SK-N-SH (cell line): Measurements from ENCODE around the gene OTUD7B. TPM values are rescaled to one million over a fixed set of nuclear protein-coding genes. Genes with fewer than 3 reads are reported as not detected.
A peak's percentile ranks its signal among the peaks of the same experiment; 100 is the strongest.

ENCODE experiments used
- CTCF ChIA-PET: fragments of 300-600, 350-600 bp; formaldehyde crosslinking; extraction: SDS; loops from one replicate; lab custom pipeline; 2021; lab: Yijun Ruan, JAX
- POLR2A ChIA-PET: fragments of 350-600 bp; sonication (Branson Sonifier 250); formaldehyde crosslinking; extraction: SDS; loops from one replicate; lab custom pipeline; 2020; ENCODE audit warnings: antibody characterized with exemption, inconsistent platforms; lab: Yijun Ruan, JAX
- DNase-seq: peaks from one replicate; pipeline ENCODE4 v3.0.0; 2012
- H2AFZ ChIP-seq: fragments of 200-600 bp; sonication (generic); 2 replicates; pipeline ENCODE4 v1.8.1; 2016; ENCODE audit warnings: antibody characterized with exemption, mild to moderate bottlenecking, low read depth
- H3F3A ChIP-seq: fragments of 200-600 bp; sonication (generic); replicated peaks from 2 replicates; pipeline ENCODE3; 2016; ENCODE audit warnings: antibody characterized with exemption, mild to moderate bottlenecking; ENCODE audit not compliant: insufficient read depth
- H3K27ac ChIP-seq, 2 experiments: fragments of 200-500 bp in 1 of 2; fragments of 200-600 bp in 1 of 2; sonication (Bioruptor generic) in 1 of 2; sonication (generic), shearing (Covaris generic) in 1 of 2; 2 replicates each; pipeline versions ENCODE4 v1.5.1 to v1.6.1; 2014 to 2016; ENCODE audit warnings: low read depth in 2 of 2, inconsistent platforms in 1 of 2, low read length in 1 of 2, mild to moderate bottlenecking in 1 of 2, mixed read lengths in 1 of 2
- H3K27me3 ChIP-seq: fragments of 200-600 bp; sonication (generic), shearing (Covaris generic); 2 replicates; pipeline ENCODE4 v1.6.1; 2016; ENCODE audit warnings: mixed run types; ENCODE audit not compliant: insufficient read depth
- H3K36me3 ChIP-seq, 2 experiments: fragments of 200-500 bp in 1 of 2; fragments of 200-600 bp in 1 of 2; sonication (Bioruptor generic) in 1 of 2; sonication (generic) in 1 of 2; replicated peaks in 1 of 2; 2 replicates each; pipeline versions ENCODE3 to v1.5.1; 2014 to 2016; ENCODE audit warnings: low read length in 1 of 2, mild to moderate bottlenecking in 1 of 2; ENCODE audit not compliant: insufficient read depth in 2 of 2, control insufficient read depth in 1 of 2
- H3K4me1 ChIP-seq, 2 experiments: fragments of 200-500 bp in 1 of 2; fragments of 200-600 bp in 1 of 2; sonication (Bioruptor generic) in 1 of 2; sonication (generic), shearing (Covaris generic) in 1 of 2; 2 replicates each; pipeline versions ENCODE4 v1.5.1 to v1.6.1; 2014 to 2016; ENCODE audit warnings: low read depth in 1 of 2, low read length in 1 of 2, mixed run types in 1 of 2; ENCODE audit not compliant: insufficient read depth in 2 of 2, control insufficient read depth in 1 of 2
- H3K4me2 ChIP-seq: fragments of 200-600 bp; sonication (generic), shearing (Covaris generic); 2 replicates; pipeline ENCODE4 v1.6.1; 2017; ENCODE audit warnings: mixed run types
- H3K4me3 ChIP-seq, 2 experiments: fragments of 200-500 bp in 1 of 2; fragments of 200-600 bp in 1 of 2; sonication (Bioruptor generic) in 1 of 2; sonication (generic), shearing (Covaris generic) in 1 of 2; 2 replicates each; pipeline versions ENCODE4 v1.5.1 to v1.8.1; 2014 to 2016; ENCODE audit warnings: low read depth in 2 of 2, inconsistent platforms in 1 of 2, low read length in 1 of 2, mild to moderate bottlenecking in 1 of 2, mixed read lengths in 1 of 2, moderate library complexity in 1 of 2
- H3K79me2 ChIP-seq: fragments of 200-600 bp; sonication (generic); 2 replicates; pipeline ENCODE4 v1.8.1; 2017; ENCODE audit warnings: mild to moderate bottlenecking; ENCODE audit not compliant: insufficient read depth
- H3K9ac ChIP-seq: fragments of 200-600 bp; sonication (generic); 2 replicates; pipeline ENCODE4 v1.6.1; 2017; ENCODE audit warnings: mixed run types
- H3K9me2 ChIP-seq: fragments of 200-600 bp; sonication (generic); 2 replicates; pipeline ENCODE4 v1.6.1; 2017; ENCODE audit warnings: mixed run types
- H3K9me3 ChIP-seq: fragments of 200-600 bp; sonication (generic); 2 replicates; pipeline ENCODE4 v1.6.1; 2017; ENCODE audit warnings: mixed run types, mild to moderate bottlenecking, moderate library complexity
- H4K20me1 ChIP-seq: fragments of 200-600 bp; sonication (generic); 2 replicates; pipeline ENCODE4 v1.6.1; 2017; ENCODE audit warnings: mild to moderate bottlenecking, mixed run types; ENCODE audit not compliant: insufficient read depth
- EP300 ChIP-seq, 2 experiments: IDR thresholded peaks; 2 replicates each; pipeline versions ENCODE4 v1.4.0 to v1.6.1; 2012; ENCODE audit warnings: borderline replicate concordance in 1 of 2, low read depth in 1 of 2, low read length in 1 of 2
- EZH2phosphoT487 ChIP-seq: fragments of 200-600 bp; sonication (generic); IDR thresholded peaks from 2 replicates; pipeline ENCODE4 v1.6.1; 2017; ENCODE audit warnings: low read depth, mixed run types, mild to moderate bottlenecking, antibody characterized with exemption, moderate library complexity, borderline replicate concordance
- FOXJ3 ChIP-seq: sonication (generic); formaldehyde crosslinking; IDR thresholded peaks from 2 replicates; pipeline ENCODE4 v1.5.1; 2020; ENCODE audit warnings: mild to moderate bottlenecking, missing genetic modification reagents
- GABPA ChIP-seq: IDR thresholded peaks from 2 replicates; pipeline ENCODE4 v1.4.0; 2012; ENCODE audit warnings: low read depth, mild to moderate bottlenecking
- JUND ChIP-seq: IDR thresholded peaks from 2 replicates; pipeline ENCODE4 v1.4.0; 2012
- MEF2A ChIP-seq: IDR thresholded peaks from 2 replicates; pipeline ENCODE4 v1.4.0; 2012; ENCODE audit warnings: low read depth, borderline replicate concordance
- MXI1 ChIP-seq: IDR thresholded peaks from 2 replicates; pipeline ENCODE4 v1.6.1; 2012; ENCODE audit warnings: mild to moderate bottlenecking, low read depth, low read length, improper control_type of control experiment
- RAD21 ChIP-seq: IDR thresholded peaks from 2 replicates; pipeline ENCODE4 v1.6.1; 2012; ENCODE audit warnings: mild to moderate bottlenecking, low read length
- RCOR1 ChIP-seq: fragments of 150-350 bp; IDR thresholded peaks from 2 replicates; pipeline ENCODE4 v1.6.1; 2017; ENCODE audit warnings: antibody characterized with exemption, low read length
- SIN3A ChIP-seq: IDR thresholded peaks from 2 replicates; pipeline ENCODE4 v1.6.1; 2012; ENCODE audit warnings: low read depth, mild to moderate bottlenecking, low read length, moderate library complexity, borderline replicate concordance
- SMC3 ChIP-seq: IDR thresholded peaks from 2 replicates; pipeline ENCODE4 v1.6.1; 2012; ENCODE audit warnings: low read depth, low read length, improper control_type of control experiment
- TAF1 ChIP-seq: IDR thresholded peaks from 2 replicates; pipeline ENCODE4 v1.6.1; 2012; ENCODE audit warnings: low read depth, mild to moderate bottlenecking, low read length, moderate library complexity, borderline replicate concordance
- TEAD4 ChIP-seq: IDR thresholded peaks from 2 replicates; pipeline ENCODE4 v1.4.0; 2012; ENCODE audit warnings: mild to moderate bottlenecking, borderline replicate concordance; ENCODE audit not compliant: insufficient read depth
- YY1 ChIP-seq: IDR thresholded peaks from 2 replicates; pipeline ENCODE4 v1.4.0; 2012; ENCODE audit warnings: low read depth, mild to moderate bottlenecking
- WGBS: methylation state at CpG from one replicate; pipeline ENCODE4 v1.1.6; 2017; ENCODE audit warnings: low lambda C conversion rate; 5-methylcytosine and 5-hydroxymethylcytosine counted together
- polyA plus RNA-seq, 3 experiments: library from polyadenylated mRNA; depleted of rRNA; stranded (reverse); fragments of >200 nt; gene quantifications; 2 replicates each; pipeline ENCODE4 v1.2.3, GENCODE V29; 2012
- TF ChIP-seq, protein P1 (sequence below): fragments of 150-350 bp; IDR thresholded peaks from 2 replicates; pipeline ENCODE4 v1.6.1; 2017; ENCODE audit warnings: antibody characterized with exemption, low read length, low read depth, borderline replicate concordance
- TF ChIP-seq, protein P2 (sequence below): IDR thresholded peaks from 2 replicates; pipeline ENCODE4 v1.6.1; 2012; ENCODE audit warnings: mild to moderate bottlenecking, low read depth, low read length, moderate library complexity
- TF ChIP-seq, protein P3 (sequence below): fragments of 150-350 bp; IDR thresholded peaks from 2 replicates; pipeline ENCODE4 v1.6.1; 2016; ENCODE audit warnings: mild to moderate bottlenecking, low read depth, low read length
- TF ChIP-seq, protein P4 (sequence below): IDR thresholded peaks from 2 replicates; pipeline ENCODE4 v1.4.0; 2012; ENCODE audit warnings: low read depth, borderline replicate concordance

The OTUD7B gene
- polyA plus RNA-seq, 1 of the 3 experiments (the other 2 are of a cell fraction): 4.2 TPM

DNA sequence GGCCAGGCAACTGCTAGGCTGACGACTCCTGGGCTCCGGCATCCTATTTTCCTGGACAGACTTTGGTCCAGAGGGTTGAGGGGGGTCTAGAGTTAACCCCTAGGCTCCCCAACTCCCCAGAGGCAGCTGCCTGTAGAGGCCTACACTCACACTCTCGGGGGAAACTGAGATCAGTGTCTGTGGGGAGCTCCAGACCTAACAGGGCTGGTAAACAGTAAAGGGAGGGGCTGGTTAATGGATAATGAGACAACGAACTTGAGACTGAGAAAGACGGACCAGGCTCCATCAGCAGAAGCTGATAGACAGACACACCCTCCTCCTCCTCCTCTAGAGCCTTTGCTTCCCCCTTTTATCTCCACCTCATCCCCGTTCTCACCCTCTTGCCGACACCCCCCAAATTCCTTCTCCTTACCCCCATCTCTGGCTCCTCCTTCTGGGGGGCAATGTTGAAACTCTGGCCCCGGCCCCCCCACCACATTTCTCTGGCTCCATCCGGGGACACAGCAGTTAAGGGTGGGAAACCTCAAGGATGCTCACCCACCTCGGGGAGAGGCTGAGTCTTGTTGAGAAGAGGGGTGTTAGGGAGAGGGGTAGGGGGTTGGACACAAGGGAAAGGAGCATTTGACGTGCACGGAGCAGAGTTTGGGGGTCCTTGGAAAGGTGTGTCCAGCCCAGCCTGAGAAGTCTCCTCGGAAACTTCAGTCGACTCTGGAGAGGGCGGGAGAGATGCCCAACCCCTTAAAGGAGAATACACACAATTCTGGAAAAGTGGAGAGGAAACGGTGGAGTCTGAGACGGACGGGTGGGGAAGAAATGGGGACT lies 74.1 kb downstream of the OTUD7B start, which contains the start of gene MTMR11:
TSS of gene MTMR11 (minus strand) at position 710 of the 822 bp plus-strand sequence. CDS start at position 478, 232 bp downstream.
- Histone ChIP-seq H3F3A (peaks cover 34% of the 10 kb centered on the region), H3K79me2 (no peaks in the 10 kb centered on the region), H2AFZ (no peak within 1 kb of the TSS; the same call in 1 of the 2 replicates), H3K9ac (peak within 1 kb of the TSS; percentile 58; the same call in 1 of the 2 replicates), H3K36me3 (peaks cover 0 to 6% of the 10 kb centered on the region in 2 experiments), H3K27me3 (no peaks in the 10 kb centered on the region), H3K4me2 (peak within 1 kb of the TSS; percentile 64), H3K4me1 (peaks cover 19 to 29% of the 10 kb centered on the region in 2 experiments), H3K27ac (peak within 1 kb of the TSS; percentile 73 to 83), H3K9me3 (no peaks in the 10 kb centered on the region), H3K9me2 (no peaks in the 10 kb centered on the region), H4K20me1 (no peaks in the 10 kb centered on the region), H3K4me3 (peak within 1 kb of the TSS; percentile 51; a peak in 3 of 4 replicates)
- CTCF ChIA-PET: interaction anchor here (2.9 kb wide), 1 partner anchor 233 kb away, joined by 10 read pairs; no protein-coding TSS in a partner anchor
- 62% methylated on average over 18 of the region's 18 CpGs for WGBS
- no peak for TF ChIP-seq MXI1
- no peak for TF ChIP-seq SMC3
- TF ChIP-seq SIN3A: no peak
- TF ChIP-seq, protein P1, sequence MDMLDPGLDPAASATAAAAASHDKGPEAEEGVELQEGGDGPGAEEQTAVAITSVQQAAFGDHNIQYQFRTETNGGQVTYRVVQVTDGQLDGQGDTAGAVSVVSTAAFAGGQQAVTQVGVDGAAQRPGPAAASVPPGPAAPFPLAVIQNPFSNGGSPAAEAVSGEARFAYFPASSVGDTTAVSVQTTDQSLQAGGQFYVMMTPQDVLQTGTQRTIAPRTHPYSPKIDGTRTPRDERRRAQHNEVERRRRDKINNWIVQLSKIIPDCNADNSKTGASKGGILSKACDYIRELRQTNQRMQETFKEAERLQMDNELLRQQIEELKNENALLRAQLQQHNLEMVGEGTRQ: no peak
- TF ChIP-seq FOXJ3 (CRISPR knock-in tag): no peak
- TF ChIP-seq EP300 (IDR thresholded peaks at IDR 0.05; ENCODE audit: borderline replicate concordance in 1 of 2, low read depth in 1 of 2, low read length in 1 of 2): no peak
- no peak for TF ChIP-seq YY1
- TF ChIP-seq MEF2A: no peak
- TF ChIP-seq, protein P2, sequence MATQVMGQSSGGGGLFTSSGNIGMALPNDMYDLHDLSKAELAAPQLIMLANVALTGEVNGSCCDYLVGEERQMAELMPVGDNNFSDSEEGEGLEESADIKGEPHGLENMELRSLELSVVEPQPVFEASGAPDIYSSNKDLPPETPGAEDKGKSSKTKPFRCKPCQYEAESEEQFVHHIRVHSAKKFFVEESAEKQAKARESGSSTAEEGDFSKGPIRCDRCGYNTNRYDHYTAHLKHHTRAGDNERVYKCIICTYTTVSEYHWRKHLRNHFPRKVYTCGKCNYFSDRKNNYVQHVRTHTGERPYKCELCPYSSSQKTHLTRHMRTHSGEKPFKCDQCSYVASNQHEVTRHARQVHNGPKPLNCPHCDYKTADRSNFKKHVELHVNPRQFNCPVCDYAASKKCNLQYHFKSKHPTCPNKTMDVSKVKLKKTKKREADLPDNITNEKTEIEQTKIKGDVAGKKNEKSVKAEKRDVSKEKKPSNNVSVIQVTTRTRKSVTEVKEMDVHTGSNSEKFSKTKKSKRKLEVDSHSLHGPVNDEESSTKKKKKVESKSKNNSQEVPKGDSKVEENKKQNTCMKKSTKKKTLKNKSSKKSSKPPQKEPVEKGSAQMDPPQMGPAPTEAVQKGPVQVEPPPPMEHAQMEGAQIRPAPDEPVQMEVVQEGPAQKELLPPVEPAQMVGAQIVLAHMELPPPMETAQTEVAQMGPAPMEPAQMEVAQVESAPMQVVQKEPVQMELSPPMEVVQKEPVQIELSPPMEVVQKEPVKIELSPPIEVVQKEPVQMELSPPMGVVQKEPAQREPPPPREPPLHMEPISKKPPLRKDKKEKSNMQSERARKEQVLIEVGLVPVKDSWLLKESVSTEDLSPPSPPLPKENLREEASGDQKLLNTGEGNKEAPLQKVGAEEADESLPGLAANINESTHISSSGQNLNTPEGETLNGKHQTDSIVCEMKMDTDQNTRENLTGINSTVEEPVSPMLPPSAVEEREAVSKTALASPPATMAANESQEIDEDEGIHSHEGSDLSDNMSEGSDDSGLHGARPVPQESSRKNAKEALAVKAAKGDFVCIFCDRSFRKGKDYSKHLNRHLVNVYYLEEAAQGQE: no peak
- no peak for TF ChIP-seq GABPA
- POLR2A ChIA-PET: no interaction called here
- no peak for DNase-seq

DNA sequence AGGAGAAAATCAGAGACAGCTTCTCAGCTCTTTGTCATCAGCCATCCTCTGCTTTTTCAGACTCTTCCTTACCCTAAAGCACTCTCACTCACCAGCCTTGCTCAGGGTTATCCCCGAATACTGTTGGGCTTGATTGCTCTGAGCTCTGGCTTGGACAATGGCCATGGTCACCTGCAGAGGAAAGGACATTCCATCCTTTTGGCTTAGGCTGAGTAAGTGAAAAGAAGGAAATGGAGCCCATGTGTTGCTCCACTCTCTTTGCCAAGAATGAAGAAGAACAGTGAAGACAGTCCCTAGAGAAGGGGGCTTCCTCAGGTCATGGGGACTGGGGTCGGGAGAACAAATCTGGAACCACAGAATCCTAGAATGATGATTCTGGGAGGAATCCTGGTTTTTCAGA lies 76.2 kb downstream of the OTUD7B start:
- H3K79me2 ChIP-seq: no peaks in the 10 kb centered on the region
- POLR2A ChIA-PET: no interaction called here
- no peak overlapping the region for H3K4me2 ChIP-seq
- CTCF ChIA-PET: no interaction called here
- H3K4me3 ChIP-seq: no peak overlapping the region
- no peak for DNase-seq
- no peak overlapping the region for H3K27ac ChIP-seq
- peaks cover 0 to 14% of the 10 kb centered on the region in 2 experiments for H3K36me3 ChIP-seq
- H3F3A ChIP-seq: peaks cover 15% of the 10 kb centered on the region
- no peaks in the 10 kb centered on the region for H3K9me3 ChIP-seq
- H3K4me1 ChIP-seq: peaks cover 12 to 21% of the 10 kb centered on the region in 2 experiments; a peak in 3 of 4 replicates
- H2AFZ ChIP-seq: no peak overlapping the region
- no peak overlapping the region for H3K9ac ChIP-seq
- H4K20me1 ChIP-seq: no peaks in the 10 kb centered on the region
- 85% methylated on average over 2 of the region's 2 CpGs for WGBS
- H3K9me2 ChIP-seq: no peaks in the 10 kb centered on the region
- H3K27me3 ChIP-seq: no peaks in the 10 kb centered on the region
- TF ChIP-seq SIN3A: no peak
- TF ChIP-seq TAF1: no peak
- TF ChIP-seq EP300 (IDR thresholded peaks at IDR 0.05; ENCODE audit: borderline replicate concordance in 1 of 2, low read depth in 1 of 2, low read length in 1 of 2): no peak
- TF ChIP-seq, protein P3, sequence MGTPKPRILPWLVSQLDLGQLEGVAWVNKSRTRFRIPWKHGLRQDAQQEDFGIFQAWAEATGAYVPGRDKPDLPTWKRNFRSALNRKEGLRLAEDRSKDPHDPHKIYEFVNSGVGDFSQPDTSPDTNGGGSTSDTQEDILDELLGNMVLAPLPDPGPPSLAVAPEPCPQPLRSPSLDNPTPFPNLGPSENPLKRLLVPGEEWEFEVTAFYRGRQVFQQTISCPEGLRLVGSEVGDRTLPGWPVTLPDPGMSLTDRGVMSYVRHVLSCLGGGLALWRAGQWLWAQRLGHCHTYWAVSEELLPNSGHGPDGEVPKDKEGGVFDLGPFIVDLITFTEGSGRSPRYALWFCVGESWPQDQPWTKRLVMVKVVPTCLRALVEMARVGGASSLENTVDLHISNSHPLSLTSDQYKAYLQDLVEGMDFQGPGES: no peak
- no peak for TF ChIP-seq EZH2phosphoT487
- TF ChIP-seq TEAD4: no peak
- TF ChIP-seq RCOR1: no peak
- no peak for TF ChIP-seq MXI1
- TF ChIP-seq, protein P4, sequence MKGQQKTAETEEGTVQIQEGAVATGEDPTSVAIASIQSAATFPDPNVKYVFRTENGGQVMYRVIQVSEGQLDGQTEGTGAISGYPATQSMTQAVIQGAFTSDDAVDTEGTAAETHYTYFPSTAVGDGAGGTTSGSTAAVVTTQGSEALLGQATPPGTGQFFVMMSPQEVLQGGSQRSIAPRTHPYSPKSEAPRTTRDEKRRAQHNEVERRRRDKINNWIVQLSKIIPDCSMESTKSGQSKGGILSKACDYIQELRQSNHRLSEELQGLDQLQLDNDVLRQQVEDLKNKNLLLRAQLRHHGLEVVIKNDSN: no peak
- TF ChIP-seq RAD21: no peak
- no peak for TF ChIP-seq JUND
- no peak for TF ChIP-seq SMC3
